Activated T-cell treated with anti-CD3 and anti-CD28 coated beads for 1 hour (primary cell): Measurements from ENCODE around the gene ASCL5.

Source experiments
- DNase-seq: peaks from one replicate; pipeline ENCODE4 v3.0.0-alpha.2; 2020; ENCODE audit warnings: low read depth

The ASCL5 gene

GRCh38 chr1:201110616-201111015, 16.4 kb downstream of the ASCL5 start:
- no peak for DNase-seq

GRCh38 chr1:201110138-201110537, 16.8 kb downstream of the ASCL5 start:
- DNase-seq, result no peak

GRCh38 chr1:201109651-201110050, 17.3 kb downstream of the ASCL5 start:
- DNase-seq, result no peak

GRCh38 chr1:201108614-201109013, 18.4 kb downstream of the ASCL5 start:
- no peak for DNase-seq

GRCh38 chr1:201105688-201106087, 21.3 kb downstream of the ASCL5 start:
- DNase-seq, result no peak

GRCh38 chr1:201104141-201104540, 22.8 kb downstream of the ASCL5 start:
- no peak for DNase-seq

- no peak for DNase-seq
Observed at GRCh38 chr1:201103666-201104065, 23.3 kb downstream of the ASCL5 start.

GRCh38 chr1:201100169-201100930, 26.6 kb downstream of the ASCL5 start:
- DNase-seq, result no peak

- no peak for DNase-seq
Observed at GRCh38 chr1:201098992-201099677, 27.8 kb downstream of the ASCL5 start.

- DNase-seq, result no peak
Observed at GRCh38 chr1:201096977-201097856, 29.8 kb downstream of the ASCL5 start.

GRCh38 chr1:201096041-201096461, 30.9 kb downstream of the ASCL5 start:
- no peak for DNase-seq

- no peak for DNase-seq
Observed at GRCh38 chr1:201095581-201095980, 31.4 kb downstream of the ASCL5 start.

GRCh38 chr1:201094832-201095231, 32.2 kb downstream of the ASCL5 start:
- DNase-seq, result no peak

GRCh38 chr1:201093962-201094361, 33.0 kb downstream of the ASCL5 start:
- DNase-seq, result no peak

- no peak for DNase-seq
Observed at GRCh38 chr1:201093561-201093960, 33.4 kb downstream of the ASCL5 start.

- DNase-seq, result no peak
Observed at GRCh38 chr1:201092738-201093137, 34.2 kb downstream of the ASCL5 start.

GRCh38 chr1:201091256-201091655, 35.7 kb downstream of the ASCL5 start:
- DNase-seq, result no peak

GRCh38 chr1:201090541-201090940, 36.4 kb downstream of the ASCL5 start:
- no peak for DNase-seq

GRCh38 chr1:201089596-201089995, 37.4 kb downstream of the ASCL5 start:
- DNase-seq, result no peak

- no peak for DNase-seq
Observed at GRCh38 chr1:201088901-201089525, 38.0 kb downstream of the ASCL5 start.

- DNase-seq, result no peak
Observed at GRCh38 chr1:201088395-201088794, 38.6 kb downstream of the ASCL5 start.
